WTC11 (cell line): ENCODE measurements around the gene NCOA3. TPM values are rescaled to one million over a fixed set of nuclear protein-coding genes. Genes with fewer than 3 reads are reported as not detected.

Source experiments
- ATAC-seq: fragments of 200-7000 bp; cut with Tn5 transposase; 2 replicates; pipeline ENCODE4 v1.10.0; 2021; ENCODE audit warnings: mild to moderate bottlenecking, moderate library complexity
- CTCF ChIA-PET: fragments of 300-600 bp; sonication (Branson Sonifier 250); formaldehyde crosslinking; loops from one replicate; lab custom pipeline; 2021; ENCODE audit warnings: antibody characterized with exemption; lab: Charles Lee
- POLR2A ChIA-PET: fragments of 350-600 bp; sonication (Branson Sonifier 250); formaldehyde crosslinking; loops from one replicate; lab custom pipeline; 2021; ENCODE audit warnings: antibody characterized with exemption; lab: Charles Lee
- DNase-seq: peaks from one replicate; pipeline ENCODE4 v3.0.0; 2021; ENCODE audit warnings: low spot score
- H3K27ac Mint-ChIP-seq: 2 replicates; pipeline ENCODE4 v1.8.0; 2021; ENCODE audit warnings: mixed read lengths
- H3K27me3 Mint-ChIP-seq: 2 replicates; pipeline ENCODE4 v1.8.0; 2021; ENCODE audit warnings: low read depth, mild to moderate bottlenecking, moderate library complexity, mixed read lengths
- H3K36me3 Mint-ChIP-seq: 2 replicates; pipeline ENCODE4 v1.8.0; 2021; ENCODE audit warnings: mixed read lengths
- H3K4me1 Mint-ChIP-seq: 2 replicates; pipeline ENCODE4 v1.8.0; 2022; ENCODE audit warnings: mixed read lengths
- H3K4me3 Mint-ChIP-seq: 2 replicates; pipeline ENCODE4 v1.8.0; 2021; ENCODE audit warnings: mild to moderate bottlenecking, moderate library complexity, mixed read lengths
- H3K9me3 Mint-ChIP-seq: 2 replicates; pipeline ENCODE4 v1.8.0; 2021; ENCODE audit warnings: mixed read lengths
- EMX1 ChIP-seq: fragments of 250-450 bp; sonication (Bioruptor Pico); IDR thresholded peaks from 2 replicates; pipeline ENCODE4 v1.8.0; 2021; ENCODE audit warnings: mild to moderate bottlenecking
- HMGA2 ChIP-seq: fragments of 250-450 bp; sonication (Bioruptor Pico); IDR thresholded peaks from 2 replicates; pipeline ENCODE4 v1.4.0; 2021; ENCODE audit warnings: mild to moderate bottlenecking, moderate library complexity
- NR1H2 ChIP-seq: sonication (generic); formaldehyde crosslinking; IDR thresholded peaks from 2 replicates; pipeline ENCODE4 v1.9.0; 2021; ENCODE audit warnings: mild to moderate bottlenecking, moderate library complexity, missing genetic modification reagents
- ZNF232 ChIP-seq: sonication (generic); formaldehyde crosslinking; IDR thresholded peaks from 2 replicates; pipeline ENCODE4 v1.8.0; 2022; ENCODE audit warnings: mild to moderate bottlenecking, missing genetic modification reagents
- ZNF263 ChIP-seq: sonication (generic); formaldehyde crosslinking; IDR thresholded peaks from 2 replicates; pipeline ENCODE4 v1.8.1; 2022; ENCODE audit warnings: low read depth, mild to moderate bottlenecking, moderate library complexity, missing genetic modification reagents
- ZNF396 ChIP-seq: fragments of 250-450 bp; sonication (Bioruptor Pico); IDR thresholded peaks from 2 replicates; pipeline ENCODE4 v1.8.0; 2021; ENCODE audit warnings: mild to moderate bottlenecking, moderate library complexity, borderline replicate concordance
- total RNA-seq: library from RNA; stranded (reverse); gene quantifications from 3 replicates; pipeline ENCODE4 v1.2.3, GENCODE V29; 2021
- TF ChIP-seq, protein P1 (sequence below): sonication (generic); formaldehyde crosslinking; IDR thresholded peaks from 2 replicates; pipeline ENCODE4 v1.8.1; 2023; ENCODE audit warnings: mild to moderate bottlenecking, missing genetic modification reagents, borderline replicate concordance
- TF ChIP-seq, protein P2 (sequence below): sonication (generic); formaldehyde crosslinking; IDR thresholded peaks from 2 replicates; pipeline ENCODE4 v1.8.1; 2022; ENCODE audit warnings: mild to moderate bottlenecking, moderate library complexity, missing genetic modification reagents
- TF ChIP-seq, protein P3 (sequence below): sonication (generic); formaldehyde crosslinking; IDR thresholded peaks from 2 replicates; pipeline ENCODE4 v1.8.0; 2023; ENCODE audit warnings: missing genetic modification reagents
- TF ChIP-seq, protein P4 (sequence below): fragments of 250-450 bp; sonication (Bioruptor Pico); IDR thresholded peaks from 2 replicates; pipeline ENCODE4 v1.9.0; 2021; ENCODE audit warnings: mild to moderate bottlenecking
- TF ChIP-seq, protein P5 (sequence below): sonication (generic); formaldehyde crosslinking; IDR thresholded peaks from 2 replicates; pipeline ENCODE4 v1.8.0; 2022; ENCODE audit warnings: missing genetic modification reagents
- TF ChIP-seq, protein P6 (sequence below): sonication (generic); formaldehyde crosslinking; conservative IDR thresholded peaks from 2 replicates; pipeline ENCODE4 v1.8.1; 2023; ENCODE audit warnings: mild to moderate bottlenecking, low read depth, missing genetic modification reagents, moderate library complexity

NCOA3 gene
- total RNA-seq, 1 experiment from 2014 or later = 25.2 TPM

DNA sequence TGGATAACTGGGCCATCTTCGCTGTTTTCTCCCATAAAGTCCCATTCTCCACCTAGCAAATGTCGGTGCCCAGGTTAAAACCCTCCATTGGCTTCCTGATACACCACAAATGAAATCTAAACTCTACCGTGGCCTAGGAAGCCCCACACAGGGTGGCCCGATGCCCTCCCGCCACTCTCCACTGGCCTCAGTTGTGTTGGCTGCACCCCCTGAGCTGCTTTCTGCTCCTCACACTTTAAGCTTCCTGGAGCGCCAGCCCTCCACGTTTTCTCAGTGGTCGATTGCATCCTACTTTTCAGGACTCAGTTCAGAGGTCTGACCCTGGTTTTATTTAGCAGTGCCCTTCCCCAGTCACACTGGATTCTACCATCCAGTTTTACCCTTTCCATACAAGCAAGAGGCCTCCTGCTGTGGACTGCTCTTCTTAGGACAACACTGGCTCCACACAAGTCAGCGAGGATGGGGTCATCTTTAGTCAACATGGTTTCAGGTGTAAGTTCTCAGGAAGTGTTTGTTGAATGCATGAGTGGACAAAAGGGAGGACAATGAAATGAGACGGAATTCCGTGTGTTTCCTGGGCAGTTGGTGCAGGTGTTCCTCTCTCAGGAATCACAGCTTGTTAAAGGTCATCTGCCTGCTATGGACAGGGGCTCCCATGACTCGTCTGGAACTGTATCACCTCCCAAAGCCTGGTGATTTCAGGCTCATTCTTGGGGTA is 159.5 kb downstream of the NCOA3 start:
- TF ChIP-seq, protein P1, sequence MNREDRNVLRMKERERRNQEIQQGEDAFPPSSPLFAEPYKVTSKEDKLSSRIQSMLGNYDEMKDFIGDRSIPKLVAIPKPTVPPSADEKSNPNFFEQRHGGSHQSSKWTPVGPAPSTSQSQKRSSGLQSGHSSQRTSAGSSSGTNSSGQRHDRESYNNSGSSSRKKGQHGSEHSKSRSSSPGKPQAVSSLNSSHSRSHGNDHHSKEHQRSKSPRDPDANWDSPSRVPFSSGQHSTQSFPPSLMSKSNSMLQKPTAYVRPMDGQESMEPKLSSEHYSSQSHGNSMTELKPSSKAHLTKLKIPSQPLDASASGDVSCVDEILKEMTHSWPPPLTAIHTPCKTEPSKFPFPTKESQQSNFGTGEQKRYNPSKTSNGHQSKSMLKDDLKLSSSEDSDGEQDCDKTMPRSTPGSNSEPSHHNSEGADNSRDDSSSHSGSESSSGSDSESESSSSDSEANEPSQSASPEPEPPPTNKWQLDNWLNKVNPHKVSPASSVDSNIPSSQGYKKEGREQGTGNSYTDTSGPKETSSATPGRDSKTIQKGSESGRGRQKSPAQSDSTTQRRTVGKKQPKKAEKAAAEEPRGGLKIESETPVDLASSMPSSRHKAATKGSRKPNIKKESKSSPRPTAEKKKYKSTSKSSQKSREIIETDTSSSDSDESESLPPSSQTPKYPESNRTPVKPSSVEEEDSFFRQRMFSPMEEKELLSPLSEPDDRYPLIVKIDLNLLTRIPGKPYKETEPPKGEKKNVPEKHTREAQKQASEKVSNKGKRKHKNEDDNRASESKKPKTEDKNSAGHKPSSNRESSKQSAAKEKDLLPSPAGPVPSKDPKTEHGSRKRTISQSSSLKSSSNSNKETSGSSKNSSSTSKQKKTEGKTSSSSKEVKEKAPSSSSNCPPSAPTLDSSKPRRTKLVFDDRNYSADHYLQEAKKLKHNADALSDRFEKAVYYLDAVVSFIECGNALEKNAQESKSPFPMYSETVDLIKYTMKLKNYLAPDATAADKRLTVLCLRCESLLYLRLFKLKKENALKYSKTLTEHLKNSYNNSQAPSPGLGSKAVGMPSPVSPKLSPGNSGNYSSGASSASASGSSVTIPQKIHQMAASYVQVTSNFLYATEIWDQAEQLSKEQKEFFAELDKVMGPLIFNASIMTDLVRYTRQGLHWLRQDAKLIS = no peak
- TF ChIP-seq ZNF232 (CRISPR knock-in tag) (no peak), NR1H2 (CRISPR knock-in tag) (no peak)
- TF ChIP-seq, protein P2, sequence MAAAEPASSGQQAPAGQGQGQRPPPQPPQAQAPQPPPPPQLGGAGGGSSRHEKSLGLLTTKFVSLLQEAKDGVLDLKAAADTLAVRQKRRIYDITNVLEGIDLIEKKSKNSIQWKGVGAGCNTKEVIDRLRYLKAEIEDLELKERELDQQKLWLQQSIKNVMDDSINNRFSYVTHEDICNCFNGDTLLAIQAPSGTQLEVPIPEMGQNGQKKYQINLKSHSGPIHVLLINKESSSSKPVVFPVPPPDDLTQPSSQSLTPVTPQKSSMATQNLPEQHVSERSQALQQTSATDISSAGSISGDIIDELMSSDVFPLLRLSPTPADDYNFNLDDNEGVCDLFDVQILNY = no peak
- TF ChIP-seq, protein P3, sequence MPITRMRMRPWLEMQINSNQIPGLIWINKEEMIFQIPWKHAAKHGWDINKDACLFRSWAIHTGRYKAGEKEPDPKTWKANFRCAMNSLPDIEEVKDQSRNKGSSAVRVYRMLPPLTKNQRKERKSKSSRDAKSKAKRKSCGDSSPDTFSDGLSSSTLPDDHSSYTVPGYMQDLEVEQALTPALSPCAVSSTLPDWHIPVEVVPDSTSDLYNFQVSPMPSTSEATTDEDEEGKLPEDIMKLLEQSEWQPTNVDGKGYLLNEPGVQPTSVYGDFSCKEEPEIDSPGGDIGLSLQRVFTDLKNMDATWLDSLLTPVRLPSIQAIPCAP = no peak
- TF ChIP-seq, protein P4, sequence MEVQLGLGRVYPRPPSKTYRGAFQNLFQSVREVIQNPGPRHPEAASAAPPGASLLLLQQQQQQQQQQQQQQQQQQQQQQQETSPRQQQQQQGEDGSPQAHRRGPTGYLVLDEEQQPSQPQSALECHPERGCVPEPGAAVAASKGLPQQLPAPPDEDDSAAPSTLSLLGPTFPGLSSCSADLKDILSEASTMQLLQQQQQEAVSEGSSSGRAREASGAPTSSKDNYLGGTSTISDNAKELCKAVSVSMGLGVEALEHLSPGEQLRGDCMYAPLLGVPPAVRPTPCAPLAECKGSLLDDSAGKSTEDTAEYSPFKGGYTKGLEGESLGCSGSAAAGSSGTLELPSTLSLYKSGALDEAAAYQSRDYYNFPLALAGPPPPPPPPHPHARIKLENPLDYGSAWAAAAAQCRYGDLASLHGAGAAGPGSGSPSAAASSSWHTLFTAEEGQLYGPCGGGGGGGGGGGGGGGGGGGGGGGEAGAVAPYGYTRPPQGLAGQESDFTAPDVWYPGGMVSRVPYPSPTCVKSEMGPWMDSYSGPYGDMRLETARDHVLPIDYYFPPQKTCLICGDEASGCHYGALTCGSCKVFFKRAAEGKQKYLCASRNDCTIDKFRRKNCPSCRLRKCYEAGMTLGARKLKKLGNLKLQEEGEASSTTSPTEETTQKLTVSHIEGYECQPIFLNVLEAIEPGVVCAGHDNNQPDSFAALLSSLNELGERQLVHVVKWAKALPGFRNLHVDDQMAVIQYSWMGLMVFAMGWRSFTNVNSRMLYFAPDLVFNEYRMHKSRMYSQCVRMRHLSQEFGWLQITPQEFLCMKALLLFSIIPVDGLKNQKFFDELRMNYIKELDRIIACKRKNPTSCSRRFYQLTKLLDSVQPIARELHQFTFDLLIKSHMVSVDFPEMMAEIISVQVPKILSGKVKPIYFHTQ = no peak
- TF ChIP-seq, all 79 proteins: peak for 0
- Mint-ChIP-seq H3K9me3 (no peaks in the 10 kb centered on the region), H3K4me3 (no peak overlapping the region), H3K27me3 (no peaks in the 10 kb centered on the region), H3K27ac (peak overlapping the region; percentile 27), H3K36me3 (0 out of 2 replicates have a peak, but pooled peaks cover 5% of the 10 kb centered on the region), H3K4me1 (peaks cover 21% of the 10 kb centered on the region)
- no peak for DNase-seq
- ChIA-PET POLR2A (no interaction called here), CTCF (interaction anchor here (1.1 kb wide), 1 partner anchor 194 kb away, joined by 3 read pairs; no protein-coding TSS in a partner anchor)
- ATAC-seq = no peak

DNA sequence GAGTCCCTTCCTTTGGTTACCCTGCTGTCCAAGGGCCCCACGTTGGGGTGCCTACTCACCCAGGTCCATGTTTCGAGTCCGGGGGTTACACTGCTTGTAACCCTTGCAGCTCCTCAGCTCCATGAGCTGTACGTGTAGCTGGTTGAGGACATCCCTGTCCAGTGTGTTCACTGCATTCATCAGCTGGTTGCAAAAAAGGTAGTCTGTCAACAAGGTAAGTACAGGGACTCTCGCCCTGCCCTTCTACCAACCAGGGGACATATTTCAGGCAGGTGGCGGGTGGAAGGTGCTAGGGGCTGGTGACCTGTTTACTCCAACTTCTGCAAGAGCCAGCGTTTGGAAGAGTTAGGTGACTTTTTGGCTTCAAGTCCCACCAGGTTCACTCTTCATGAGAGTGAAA is 160.0 kb downstream of the NCOA3 start:
- H3K4me3 Mint-ChIP-seq = no peak overlapping the region
- no peaks in the 10 kb centered on the region for H3K9me3 Mint-ChIP-seq
- DNase-seq = no peak
- 0 out of 2 replicates have a peak overlapping the region, but pooled peaks have one; percentile 23 for H3K27ac Mint-ChIP-seq
- H3K4me1 Mint-ChIP-seq = peaks cover 19% of the 10 kb centered on the region
- H3K36me3 Mint-ChIP-seq = 0 out of 2 replicates have a peak, but pooled peaks cover 5% of the 10 kb centered on the region
- ATAC-seq = no peak
- no peaks in the 10 kb centered on the region for H3K27me3 Mint-ChIP-seq
- ChIA-PET CTCF (interaction anchor here (0.5 to 3.9 kb wide), 6 partner anchors 10 to 487 kb away, joined by 3 to 53 read pairs (median 4); no protein-coding TSS in a partner anchor), POLR2A (no interaction called here)
- TF ChIP-seq, protein P5, sequence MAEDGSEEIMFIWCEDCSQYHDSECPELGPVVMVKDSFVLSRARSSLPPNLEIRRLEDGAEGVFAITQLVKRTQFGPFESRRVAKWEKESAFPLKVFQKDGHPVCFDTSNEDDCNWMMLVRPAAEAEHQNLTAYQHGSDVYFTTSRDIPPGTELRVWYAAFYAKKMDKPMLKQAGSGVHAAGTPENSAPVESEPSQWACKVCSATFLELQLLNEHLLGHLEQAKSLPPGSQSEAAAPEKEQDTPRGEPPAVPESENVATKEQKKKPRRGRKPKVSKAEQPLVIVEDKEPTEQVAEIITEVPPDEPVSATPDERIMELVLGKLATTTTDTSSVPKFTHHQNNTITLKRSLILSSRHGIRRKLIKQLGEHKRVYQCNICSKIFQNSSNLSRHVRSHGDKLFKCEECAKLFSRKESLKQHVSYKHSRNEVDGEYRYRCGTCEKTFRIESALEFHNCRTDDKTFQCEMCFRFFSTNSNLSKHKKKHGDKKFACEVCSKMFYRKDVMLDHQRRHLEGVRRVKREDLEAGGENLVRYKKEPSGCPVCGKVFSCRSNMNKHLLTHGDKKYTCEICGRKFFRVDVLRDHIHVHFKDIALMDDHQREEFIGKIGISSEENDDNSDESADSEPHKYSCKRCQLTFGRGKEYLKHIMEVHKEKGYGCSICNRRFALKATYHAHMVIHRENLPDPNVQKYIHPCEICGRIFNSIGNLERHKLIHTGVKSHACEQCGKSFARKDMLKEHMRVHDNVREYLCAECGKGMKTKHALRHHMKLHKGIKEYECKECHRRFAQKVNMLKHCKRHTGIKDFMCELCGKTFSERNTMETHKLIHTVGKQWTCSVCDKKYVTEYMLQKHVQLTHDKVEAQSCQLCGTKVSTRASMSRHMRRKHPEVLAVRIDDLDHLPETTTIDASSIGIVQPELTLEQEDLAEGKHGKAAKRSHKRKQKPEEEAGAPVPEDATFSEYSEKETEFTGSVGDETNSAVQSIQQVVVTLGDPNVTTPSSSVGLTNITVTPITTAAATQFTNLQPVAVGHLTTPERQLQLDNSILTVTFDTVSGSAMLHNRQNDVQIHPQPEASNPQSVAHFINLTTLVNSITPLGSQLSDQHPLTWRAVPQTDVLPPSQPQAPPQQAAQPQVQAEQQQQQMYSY (CRISPR knock-in tag) = no peak
- TF ChIP-seq ZNF263 (CRISPR knock-in tag) (no peak), ZNF396 (CRISPR knock-in tag) (no peak), HMGA2 (no peak), EMX1 (CRISPR knock-in tag) (no peak)
- TF ChIP-seq, protein P6, sequence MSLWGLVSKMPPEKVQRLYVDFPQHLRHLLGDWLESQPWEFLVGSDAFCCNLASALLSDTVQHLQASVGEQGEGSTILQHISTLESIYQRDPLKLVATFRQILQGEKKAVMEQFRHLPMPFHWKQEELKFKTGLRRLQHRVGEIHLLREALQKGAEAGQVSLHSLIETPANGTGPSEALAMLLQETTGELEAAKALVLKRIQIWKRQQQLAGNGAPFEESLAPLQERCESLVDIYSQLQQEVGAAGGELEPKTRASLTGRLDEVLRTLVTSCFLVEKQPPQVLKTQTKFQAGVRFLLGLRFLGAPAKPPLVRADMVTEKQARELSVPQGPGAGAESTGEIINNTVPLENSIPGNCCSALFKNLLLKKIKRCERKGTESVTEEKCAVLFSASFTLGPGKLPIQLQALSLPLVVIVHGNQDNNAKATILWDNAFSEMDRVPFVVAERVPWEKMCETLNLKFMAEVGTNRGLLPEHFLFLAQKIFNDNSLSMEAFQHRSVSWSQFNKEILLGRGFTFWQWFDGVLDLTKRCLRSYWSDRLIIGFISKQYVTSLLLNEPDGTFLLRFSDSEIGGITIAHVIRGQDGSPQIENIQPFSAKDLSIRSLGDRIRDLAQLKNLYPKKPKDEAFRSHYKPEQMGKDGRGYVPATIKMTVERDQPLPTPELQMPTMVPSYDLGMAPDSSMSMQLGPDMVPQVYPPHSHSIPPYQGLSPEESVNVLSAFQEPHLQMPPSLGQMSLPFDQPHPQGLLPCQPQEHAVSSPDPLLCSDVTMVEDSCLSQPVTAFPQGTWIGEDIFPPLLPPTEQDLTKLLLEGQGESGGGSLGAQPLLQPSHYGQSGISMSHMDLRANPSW = no peak
